Kasumi-1 (cell line): ENCODE data around the gene CBFA2T3.

ENCODE experiments used
- DNase-seq, 2 experiments: peaks; one replicate each; lab custom pipeline; 2025; lab: John Stamatoyannopoulos, UW

The CBFA2T3 gene

DNA sequence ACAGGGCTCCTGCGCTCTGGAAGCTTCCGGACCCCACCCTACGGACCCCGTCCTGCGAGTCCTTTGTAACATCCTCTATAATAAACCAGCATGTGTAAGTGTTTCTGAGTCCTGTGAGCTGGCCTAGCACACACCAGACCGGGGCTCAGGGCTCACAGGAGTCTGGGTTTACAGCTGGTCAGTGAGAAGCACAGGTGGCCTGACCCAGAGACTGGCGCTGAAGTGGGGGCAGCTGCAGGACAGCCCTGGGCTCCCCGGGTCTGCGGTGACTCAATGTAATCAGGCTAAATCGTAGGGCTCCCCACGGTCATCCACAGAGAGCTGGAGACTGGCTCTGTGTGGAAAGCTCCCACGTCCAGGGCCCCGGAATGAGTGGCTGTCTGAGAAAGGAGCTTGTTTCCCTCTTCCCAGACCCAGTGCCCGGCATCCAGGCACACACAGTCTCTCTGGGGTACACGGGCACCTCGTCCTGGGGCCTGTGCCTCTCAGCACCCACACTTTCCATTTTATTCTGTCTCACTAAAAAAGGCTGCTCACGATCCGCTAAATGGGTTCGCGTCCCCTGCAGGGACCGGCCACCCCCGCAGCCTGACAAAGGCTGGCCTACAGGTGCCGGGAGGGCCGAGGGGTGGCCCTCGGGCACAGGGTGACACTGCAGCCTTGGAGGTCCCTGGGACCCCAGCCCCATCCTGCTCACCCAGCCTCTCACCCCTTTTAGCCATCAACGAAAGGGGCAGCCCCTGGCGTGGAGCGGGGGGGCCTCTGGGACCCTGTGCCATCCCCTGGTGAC, 18.9 kb upstream of the CBFA2T3 start:
- DNase-seq = no peak

DNA sequence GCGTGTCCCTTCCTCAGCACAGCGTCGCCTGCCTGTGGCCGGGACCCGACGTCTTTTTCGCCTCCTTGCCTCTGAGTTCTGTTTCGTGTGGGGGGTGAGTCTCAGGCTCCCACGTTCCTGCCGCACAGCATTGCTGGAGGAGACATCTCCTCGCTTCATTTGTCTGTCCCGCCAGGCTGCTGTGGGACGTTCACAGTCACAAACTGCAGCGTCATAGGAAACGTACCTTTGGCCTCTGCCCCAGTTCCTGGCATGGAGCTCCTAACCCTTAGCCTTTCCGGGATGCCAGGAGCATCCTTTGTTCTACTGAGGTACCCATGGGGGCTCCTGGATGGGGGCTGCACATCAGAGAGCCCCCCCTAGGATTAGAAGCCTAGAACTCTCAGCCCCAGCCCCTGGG, 18.2 kb upstream of the CBFA2T3 start:
- DNase-seq = no peak

DNA sequence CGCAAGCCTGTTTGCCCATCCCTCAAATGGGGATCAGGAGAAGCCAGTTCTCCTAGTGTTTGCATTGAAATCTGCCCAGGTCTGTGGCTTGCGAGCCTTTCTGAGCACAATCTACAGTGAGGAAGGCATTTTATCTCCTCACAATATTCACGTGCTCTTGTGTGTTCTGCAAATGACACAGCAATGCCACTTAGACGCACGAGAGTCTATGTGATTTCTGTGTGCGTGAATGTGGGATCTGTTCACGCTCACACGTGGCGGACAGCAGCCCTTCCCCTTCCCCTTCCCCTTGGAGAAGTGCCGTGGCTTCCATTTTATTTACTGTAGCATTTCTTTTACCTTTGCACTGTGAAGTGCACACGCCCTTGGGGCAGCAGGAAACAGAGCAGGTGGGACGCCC, 17.7 kb upstream of the CBFA2T3 start:
- DNase-seq = no peak

DNA sequence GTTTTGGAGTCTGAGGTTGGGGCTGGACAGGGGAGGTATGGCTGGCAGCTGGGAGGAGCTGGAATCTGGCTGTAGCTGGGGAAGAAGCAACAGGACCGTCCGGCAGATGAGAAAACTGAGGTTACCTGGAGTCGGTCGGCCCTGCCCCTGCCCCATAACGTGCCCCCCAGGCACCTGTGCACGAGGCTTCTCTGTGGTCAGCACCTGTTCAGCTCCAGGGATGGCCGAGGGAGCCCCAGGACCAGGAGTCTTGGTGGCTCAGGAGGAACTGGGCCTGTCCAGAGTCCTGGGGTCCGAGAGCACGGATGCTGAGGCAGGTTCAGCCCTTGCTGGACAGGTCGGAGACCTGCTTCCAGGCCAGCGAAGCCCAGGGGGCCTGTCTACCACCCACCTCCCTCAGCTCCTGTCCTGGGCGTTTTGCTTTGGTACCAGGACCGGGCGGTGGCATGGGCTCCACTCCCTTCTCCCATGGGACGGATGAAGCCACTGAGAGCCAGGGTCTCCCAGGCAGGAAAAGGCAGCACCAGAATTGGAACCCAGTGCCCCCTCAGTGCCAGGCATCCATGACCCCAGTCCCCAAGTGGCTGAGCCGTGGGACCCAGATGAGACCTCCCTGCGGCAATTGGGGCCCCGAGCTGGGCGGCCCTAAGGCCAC, 17.1 kb upstream of the CBFA2T3 start:
- no peak for DNase-seq

DNA sequence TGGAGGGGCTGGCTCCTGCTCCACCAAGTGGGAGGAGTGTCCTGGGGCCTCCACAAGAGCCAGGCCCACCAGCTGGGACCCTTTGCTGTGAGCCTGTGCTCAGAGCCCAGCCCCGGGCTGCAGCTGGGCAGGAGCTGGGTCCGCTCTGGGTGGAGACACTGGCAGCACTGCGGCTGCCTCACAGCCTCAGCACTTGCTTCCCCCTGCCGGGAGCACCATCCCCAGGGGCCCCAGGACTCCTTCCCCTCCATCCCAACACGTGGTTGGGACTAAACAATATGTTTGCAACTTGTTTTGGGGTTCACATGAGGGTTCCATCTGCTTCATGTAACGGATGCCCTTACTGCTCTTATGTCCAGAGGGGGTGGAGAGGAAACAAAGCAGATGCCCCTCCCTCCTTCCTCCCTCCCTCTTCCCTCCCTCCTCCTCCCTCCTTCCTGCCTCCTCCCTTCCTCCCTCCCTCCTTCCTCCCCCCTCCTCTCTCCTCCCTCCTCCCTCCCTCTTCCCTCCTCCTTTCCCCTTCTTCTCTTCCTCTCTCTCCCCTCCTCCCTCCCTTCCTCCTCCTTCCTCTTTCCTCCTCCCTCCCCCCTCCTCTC, 16.3 kb upstream of the CBFA2T3 start:
- DNase-seq = no peak

DNA sequence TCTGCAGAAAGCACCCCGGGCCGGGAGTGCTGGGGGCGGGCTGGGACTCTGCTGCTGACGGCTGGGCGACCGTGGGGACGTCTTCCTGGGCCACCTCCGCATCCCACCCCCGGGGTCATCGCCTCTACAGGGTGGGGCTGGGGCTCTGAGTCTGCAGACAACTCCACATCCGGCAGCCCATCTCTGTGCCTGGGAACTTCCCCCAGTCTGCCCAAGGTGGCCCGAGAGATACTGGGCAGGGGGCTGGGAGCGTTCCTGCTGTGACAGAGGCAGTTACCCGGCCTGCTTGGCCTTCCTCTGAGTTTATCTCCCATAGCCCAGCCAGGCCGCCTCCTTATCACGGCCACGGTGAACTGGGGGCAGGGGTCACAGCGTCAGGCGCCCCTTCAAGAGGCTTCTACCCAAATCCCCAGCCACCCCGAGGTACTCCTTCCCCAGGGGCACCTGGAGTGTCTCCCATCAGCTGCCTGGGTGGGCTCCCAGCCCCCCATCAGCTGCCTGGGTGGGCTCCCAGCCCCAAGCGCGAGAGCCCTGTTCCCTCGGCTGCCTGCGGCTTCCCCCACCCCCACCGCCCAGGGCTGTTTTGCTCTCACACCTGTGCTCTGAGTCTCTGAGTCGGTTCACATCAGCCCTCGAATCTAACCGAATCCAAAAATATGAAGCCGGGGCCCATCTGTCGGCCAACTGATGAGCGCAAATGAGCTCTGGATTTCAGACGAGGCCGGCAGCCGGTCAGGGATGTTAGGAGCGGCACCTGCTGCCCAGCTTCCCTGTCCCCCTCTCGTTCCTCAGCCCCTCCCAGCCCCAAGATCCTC, 15.6 kb upstream of the CBFA2T3 start:
- DNase-seq = no peak

DNA sequence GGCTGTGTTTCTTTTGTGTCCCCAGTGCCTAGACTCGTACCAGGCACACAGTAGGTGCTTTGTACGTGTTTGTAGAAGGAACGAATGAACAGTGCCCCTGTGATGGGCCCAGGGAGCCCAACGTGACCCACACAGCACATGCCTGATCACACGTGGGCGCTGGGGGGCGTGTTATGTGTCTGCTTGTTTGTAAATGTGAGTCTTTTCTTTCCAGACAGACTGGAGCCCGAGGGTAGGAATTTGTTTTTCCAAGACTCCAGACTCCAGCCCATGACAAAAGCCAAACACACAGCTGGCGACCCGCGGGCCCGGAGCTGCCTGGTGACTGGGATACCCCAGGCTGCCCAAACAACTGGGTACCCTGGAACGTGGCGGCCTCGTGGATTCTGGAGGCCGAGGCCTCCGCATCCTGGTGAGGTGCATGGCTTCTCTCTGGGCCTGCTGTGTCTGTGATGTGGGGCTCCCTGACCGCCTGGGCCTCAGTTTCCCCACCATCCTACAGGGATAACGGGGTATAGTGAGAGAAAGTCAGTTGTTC, 14.9 kb upstream of the CBFA2T3 start:
- no peak for DNase-seq

DNA sequence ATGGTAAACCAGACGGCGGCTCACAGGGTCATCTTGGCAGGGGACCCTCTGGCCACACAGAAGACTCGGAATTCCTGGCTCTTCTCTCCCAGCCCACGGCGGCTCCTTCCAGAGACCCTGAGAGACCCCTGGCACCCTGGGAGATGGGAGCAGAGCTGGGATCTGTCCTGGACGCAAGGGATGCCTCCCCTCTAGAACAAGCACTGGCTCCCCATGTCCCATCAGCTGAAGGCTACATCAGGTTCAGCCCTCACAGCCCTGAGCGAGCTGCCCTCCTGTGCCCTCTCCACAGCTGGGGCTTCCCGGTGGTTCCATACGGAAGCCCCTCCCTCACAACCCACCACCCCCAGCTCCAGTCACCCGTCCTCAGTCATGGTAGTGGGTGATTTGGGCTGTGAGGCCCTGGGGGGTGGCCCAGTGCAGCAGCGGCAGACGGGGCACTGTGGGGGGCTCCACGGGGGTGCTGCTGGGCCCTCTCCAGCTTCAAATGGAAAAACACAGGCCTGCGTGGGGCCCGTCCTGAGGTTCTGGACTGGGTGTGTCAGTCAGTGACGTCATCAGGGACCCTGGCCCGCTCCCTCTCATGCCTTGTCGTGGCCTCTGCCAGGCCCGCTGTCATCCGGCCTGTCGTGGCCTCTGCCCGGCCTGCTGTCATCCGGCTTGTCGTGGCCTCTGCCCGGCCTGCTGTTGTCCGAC, 13.0 kb upstream of the CBFA2T3 start:
- no peak for DNase-seq

DNA sequence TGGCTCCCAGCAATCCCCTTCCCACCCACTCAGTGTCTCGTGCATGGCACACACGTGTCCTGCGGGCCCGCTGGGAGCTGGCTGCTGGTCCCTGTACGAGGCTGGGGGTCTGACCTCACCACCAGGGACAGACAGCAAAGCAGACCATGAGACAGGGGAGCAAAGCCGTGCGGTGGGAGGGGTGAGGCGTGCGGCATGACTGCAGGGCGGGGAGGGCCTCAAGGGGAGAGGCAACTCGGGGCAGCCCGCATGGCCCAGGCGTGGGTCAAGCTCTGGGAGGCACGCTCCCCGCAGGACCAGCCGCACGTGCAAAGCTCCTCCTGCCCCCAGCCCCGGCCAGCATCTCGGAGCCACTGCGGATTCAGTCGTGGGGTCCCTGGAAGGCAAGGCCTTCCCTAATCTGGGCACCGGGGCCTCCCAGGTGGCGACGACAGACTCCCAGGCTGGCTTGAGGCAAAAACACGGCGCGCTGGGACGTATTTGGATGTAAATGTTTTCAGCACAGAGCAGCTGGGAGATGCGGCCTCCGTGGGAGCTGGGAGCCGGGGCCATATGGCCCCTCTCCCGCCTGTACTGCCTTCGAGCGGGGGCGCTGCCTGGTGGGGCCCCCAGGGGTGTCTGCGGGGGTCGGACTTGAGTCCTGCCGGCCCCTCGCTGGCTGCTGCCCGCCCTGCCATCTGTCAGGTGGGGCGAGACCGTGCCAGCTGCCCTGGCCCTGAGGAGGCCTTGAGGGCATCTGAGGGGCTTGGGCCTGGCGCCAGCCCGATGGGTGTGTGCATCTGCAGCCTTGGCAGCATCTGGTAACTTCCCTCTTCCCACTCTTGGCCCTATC, 12.2 kb upstream of the CBFA2T3 start:
- no peak for DNase-seq

DNA sequence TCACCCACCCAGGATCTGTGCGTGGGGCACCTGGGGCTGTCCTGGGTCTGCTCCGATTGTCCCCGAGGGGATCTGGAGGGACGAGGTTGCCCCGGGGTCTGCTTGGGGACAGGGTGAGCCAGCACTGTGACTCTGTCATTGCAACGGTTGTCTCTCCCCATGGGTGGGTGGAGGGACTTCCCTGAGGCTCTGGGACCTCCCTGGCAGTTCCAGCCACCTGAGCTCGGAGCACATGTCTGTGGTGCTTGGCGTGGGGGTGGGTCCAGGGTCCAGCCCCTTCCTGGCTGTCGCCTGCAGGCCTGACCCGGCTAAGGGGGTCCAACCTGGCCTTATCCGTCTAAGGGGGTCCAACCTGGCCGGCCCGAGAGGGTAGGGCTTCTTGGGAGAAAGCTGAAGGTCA, 8.5 kb upstream of the CBFA2T3 start:
- no peak for DNase-seq

DNA sequence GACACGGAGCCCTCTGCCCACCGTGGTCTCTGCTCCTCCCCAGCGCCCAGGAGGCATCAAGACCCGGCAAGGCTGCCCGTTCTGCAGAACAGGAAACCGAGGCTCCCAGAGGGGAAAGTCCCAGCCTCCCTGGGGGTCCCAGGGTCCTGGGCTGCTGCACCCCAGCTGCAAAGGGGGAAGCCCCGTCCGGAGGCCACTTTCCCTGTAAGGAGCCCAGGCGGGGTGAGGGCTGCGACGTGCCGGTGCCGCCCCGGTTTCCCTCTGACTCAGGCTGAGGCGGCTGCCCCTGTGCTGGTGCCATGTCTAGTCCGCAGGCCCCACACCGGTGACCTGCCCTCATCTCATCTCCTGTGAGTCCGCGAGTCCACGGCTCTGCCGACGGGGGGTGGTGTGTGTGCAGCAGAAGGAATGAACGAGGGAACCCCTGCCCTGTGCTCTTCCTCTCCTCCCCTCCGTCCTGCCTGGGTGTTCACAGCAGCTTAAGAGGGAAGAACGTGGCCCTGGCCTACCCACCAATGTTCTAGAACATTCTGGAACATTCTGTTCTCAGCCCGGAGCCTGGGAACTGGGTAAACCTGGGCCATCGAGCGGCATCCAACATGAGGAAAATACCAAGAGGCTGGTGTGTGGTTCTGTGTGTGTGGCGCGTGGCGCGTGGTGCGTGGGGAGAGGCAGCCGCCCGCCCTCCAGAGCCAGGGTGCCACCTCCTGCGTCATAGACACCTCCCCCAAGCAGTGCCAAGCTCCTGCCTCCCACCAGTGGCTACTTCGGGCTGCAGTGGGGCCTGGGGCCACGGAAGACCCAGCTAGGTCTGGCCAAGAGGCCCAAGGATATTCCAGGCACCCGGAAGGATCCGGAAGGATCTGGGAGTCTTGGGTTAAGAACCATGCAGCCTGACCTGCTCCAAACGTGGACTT, 7.0 kb upstream of the CBFA2T3 start:
- no peak for DNase-seq

DNA sequence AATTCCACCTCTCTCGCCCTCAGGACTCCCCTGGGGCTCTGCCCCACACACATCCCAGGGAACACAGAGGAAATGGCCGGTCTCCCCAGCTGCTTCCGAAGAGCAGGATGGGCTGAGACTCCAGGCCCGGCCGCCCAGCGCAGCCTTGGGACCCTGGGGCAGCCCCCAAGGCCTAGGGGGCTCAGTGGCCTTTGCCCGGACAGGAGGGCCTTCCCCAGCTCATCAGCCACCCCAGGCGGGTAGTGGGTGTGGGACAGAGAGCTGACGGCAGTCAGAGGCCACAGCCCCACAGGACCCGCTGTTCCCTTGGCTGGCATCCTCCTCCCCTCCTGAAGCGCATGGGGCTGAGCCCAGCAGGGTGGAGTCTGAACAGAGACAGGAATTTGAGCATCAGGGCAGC, 6.2 kb upstream of the CBFA2T3 start:
- no peak for DNase-seq

DNA sequence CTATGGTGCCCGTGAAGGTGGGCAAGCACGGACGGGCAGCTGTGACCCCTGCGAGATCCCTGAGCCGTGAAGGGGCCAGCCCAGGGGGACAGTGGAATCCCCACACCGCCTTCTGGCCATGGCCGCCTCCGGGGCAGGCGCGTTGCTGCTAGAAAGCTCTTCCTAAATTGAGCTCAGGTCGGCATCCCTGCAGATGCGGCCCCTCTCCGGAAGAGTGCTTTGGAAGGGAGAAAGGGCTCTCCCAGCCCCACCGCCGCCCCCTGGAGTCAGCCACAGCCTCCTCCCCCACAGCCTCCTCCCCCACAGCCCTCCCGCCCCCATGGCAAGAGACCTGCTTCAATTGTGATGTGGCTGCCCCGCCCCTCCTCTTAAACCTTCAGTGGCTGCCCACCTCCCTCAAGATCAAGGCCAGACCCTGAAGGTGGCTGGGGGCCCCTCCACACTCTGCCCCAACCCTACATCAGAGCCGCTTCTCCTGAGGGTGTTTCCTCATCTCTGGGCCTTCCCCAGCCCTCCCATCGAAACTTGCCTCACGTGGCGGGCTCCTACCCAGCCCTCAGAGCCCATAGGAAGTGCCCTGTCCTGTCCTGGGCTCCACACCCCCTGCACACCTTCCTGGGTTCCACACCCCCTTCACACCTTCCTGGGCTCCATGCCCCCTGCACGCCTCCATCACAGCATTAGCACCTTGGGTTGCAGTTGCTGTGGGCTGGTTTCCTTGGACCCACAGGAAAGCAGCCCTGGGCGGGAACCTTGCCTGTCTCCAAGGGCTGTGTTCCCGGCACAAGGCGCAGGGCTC, 5.5 kb upstream of the CBFA2T3 start:
- DNase-seq = no peak

DNA sequence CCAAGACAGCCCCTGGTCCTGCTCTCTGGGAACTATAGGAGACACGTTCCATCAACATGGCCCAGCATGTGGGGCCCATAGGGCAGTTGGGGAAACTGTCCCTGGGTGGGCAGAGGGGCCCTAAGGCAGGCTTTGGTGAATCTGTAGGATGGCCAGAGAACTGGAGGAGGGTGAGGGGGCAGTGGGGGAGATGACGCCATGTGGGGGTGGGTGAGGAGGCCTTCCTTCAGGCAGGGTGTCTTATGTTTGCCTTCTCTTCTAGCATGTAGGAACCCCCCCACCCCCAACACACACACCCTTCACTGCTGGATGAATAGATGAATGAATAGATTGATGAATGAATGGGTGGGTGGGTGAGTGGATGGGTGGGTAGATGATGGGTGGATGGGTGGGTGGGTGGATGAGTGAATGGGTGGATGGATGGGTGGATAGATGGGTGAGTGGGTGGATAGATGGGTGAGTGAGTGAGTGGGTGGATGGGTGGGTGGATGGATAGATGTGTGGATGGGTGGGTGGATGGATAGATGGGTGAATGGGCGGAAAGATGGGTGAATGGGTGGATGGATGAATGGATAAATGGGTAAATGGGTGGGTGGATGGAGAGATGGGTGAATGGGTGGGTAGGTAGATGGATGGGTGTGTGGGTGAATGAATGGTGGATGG, 2.5 kb upstream of the CBFA2T3 start:
- peak in 1 of 2 experiments; percentile 41 for DNase-seq

DNA sequence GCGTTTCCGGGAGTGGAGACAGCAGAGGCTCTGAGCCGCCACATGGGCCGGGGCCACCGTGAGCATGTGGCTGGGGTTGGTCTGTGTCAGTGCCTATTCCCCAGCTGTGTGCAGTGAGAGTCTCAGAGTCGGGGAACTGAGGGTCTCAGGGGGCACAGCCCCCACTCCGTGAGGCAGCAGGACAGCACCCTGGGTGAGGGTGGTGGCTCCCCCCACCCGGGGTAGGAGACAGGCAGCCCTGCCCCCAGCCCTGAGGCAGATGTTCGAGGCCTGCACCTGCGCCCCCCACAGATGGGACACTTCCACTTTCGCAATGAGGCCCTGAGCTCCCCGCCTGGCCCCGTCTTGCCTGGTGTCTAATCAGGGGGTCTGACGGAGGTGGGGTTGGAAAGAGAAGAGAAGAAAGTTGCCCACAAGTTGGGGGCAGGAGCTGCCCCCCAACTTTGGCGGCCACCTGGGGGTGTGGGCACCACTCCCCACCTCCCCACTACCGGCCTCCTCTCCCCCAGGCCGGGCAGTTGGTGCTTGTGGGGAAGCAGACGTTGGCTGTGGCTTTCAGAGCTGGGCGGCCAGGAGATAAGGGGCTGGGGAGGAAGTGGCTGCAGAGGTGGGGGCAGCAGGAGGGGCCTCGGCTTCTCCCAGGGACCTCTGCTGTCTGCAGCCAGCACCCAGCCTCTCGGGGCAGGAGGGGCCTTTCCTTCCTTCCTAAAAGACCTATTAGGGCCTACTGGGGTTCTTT, 1.8 kb upstream of the CBFA2T3 start:
- DNase-seq = peak; percentile 80 to 83

DNA sequence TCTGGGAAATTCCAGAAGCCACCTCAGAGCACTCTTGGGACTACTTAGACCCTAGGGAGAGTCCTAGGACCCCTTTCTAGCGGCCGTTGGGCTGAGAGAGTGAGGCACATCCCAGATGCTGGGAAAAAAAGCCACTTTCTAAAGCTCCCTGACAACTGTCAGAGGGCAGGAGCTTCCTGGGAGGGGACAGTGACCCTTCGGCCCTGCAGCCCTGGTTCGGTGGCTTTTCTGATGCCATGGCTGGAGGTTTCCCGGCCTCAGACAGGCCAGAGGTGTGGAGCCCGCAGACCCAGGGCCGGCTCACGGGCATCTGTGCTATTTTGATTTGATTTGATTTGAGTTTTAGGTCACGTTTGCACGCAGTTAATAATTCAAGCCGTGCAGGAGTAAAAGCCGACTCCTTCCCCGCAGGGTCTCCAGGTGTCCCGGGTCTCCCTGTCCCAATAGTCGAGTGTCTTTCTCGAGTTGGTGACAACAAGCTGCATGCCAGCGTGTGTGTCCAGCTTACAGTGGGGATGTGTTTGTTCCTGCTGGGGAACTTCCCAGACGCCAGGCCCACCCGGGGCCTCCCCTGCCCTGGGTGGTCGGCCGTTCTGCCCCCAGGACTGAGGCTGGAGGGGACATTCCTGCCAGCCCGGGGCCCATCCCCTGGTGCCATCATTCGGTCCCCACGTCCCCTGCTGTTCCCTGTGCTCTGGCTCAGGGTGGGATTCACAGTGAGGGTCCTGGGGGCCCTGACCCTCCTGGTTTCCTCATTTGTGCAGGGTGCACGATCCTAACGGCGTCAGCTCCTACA, 1.0 kb upstream of the CBFA2T3 start:
- no peak for DNase-seq
